Activated CD8-positive, alpha-beta memory T cell treated with anti-CD3 and anti-CD28 coated beads, Interleukin-2, amount 10 ng/mL, durations not matched to agents 7 days and 5 days (primary cell): Measurements from ENCODE around the gene PCDHGA7. TPM values are rescaled to one million over a fixed set of nuclear protein-coding genes. Genes with fewer than 3 reads are reported as not detected.
A peak's percentile ranks its signal among the peaks of the same experiment; 100 is the strongest.
"Not testable (repeated sequence)": the region's sequence is repeated elsewhere in the genome, so short reads cannot be mapped to it uniquely, and the experiment has no call there.

ENCODE experiments used
- ATAC-seq: fragments of 150-1000 bp; cut with Tn5 transposase; one replicate; pipeline ENCODE4 v1.10.0; 2021; ENCODE audit warnings: moderate library complexity
- CTCF ChIA-PET: fragments of 350-600 bp; sonication (Branson Sonifier 250); formaldehyde crosslinking; loops from one replicate; lab custom pipeline; 2021; ENCODE audit warnings: antibody characterized with exemption; lab: Charles Lee
- DNase-seq: peaks from one replicate; pipeline ENCODE4 v3.0.0-alpha.2; 2020
- H3K27ac Mint-ChIP-seq: one replicate; pipeline ENCODE4 v1.8.0; 2021; ENCODE audit warnings: mild to moderate bottlenecking, mixed read lengths
- H3K27me3 Mint-ChIP-seq: one replicate; pipeline ENCODE4 v1.8.0; 2021; ENCODE audit warnings: mixed read lengths
- H3K36me3 Mint-ChIP-seq: one replicate; pipeline ENCODE4 v1.8.0; 2021; ENCODE audit warnings: mild to moderate bottlenecking, mixed read lengths
- H3K4me1 Mint-ChIP-seq: one replicate; pipeline ENCODE4 v1.8.0; 2021; ENCODE audit warnings: mixed read lengths
- H3K4me3 Mint-ChIP-seq: one replicate; pipeline ENCODE4 v1.8.0; 2021; ENCODE audit warnings: mild to moderate bottlenecking, moderate library complexity, mixed read lengths
- H3K9me3 Mint-ChIP-seq: one replicate; pipeline ENCODE4 v1.8.0; 2022; ENCODE audit warnings: low read depth, mixed read lengths
- total RNA-seq, 2 experiments: library from RNA; stranded (reverse); gene quantifications; one replicate each; pipeline ENCODE4 v1.2.3, GENCODE V29; 2021

Gene PCDHGA7
- total RNA-seq, 2 experiments from 2014 or later: 0.07 TPM; not detected in 1

DNA sequence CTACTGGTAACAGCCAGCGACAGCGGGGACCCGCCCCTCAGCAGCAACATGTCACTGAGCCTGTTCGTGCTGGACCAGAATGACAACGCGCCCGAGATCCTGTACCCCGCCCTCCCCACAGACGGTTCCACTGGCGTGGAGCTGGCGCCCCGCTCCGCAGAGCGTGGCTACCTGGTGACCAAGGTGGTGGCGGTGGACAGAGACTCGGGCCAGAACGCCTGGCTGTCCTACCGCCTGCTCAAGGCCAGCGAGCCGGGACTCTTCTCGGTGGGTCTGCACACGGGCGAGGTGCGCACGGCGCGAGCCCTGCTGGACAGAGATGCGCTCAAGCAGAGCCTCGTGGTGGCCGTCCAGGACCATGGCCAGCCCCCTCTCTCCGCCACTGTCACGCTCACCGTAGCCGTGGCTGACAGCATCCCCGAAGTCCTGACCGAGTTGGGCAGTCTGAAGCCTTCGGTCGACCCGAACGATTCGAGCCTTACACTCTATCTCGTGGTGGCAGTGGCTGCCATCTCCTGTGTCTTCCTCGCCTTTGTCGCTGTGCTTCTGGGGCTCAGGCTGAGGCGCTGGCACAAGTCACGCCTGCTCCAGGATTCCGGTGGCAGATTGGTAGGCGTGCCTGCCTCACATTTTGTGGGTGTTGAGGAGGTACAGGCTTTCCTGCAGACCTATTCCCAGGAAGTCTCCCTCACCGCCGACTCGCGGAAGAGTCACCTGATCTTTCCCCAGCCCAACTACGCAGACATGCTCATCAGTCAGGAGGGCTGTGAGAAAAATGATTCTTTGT, 12.1 kb downstream of the PCDHGA7 start:
- peaks cover 45% of the 10 kb centered on the region for H3K27me3 Mint-ChIP-seq
- H3K4me1 Mint-ChIP-seq, H3K27ac Mint-ChIP-seq, ATAC-seq, H3K9me3 Mint-ChIP-seq, DNase-seq, H3K4me3 Mint-ChIP-seq, H3K36me3 Mint-ChIP-seq: not testable (repeated sequence)
- CTCF ChIA-PET: interaction anchor here (1.0 kb wide), 1 partner anchor 11 kb away, joined by 3 read pairs; no protein-coding TSS in a partner anchor

DNA sequence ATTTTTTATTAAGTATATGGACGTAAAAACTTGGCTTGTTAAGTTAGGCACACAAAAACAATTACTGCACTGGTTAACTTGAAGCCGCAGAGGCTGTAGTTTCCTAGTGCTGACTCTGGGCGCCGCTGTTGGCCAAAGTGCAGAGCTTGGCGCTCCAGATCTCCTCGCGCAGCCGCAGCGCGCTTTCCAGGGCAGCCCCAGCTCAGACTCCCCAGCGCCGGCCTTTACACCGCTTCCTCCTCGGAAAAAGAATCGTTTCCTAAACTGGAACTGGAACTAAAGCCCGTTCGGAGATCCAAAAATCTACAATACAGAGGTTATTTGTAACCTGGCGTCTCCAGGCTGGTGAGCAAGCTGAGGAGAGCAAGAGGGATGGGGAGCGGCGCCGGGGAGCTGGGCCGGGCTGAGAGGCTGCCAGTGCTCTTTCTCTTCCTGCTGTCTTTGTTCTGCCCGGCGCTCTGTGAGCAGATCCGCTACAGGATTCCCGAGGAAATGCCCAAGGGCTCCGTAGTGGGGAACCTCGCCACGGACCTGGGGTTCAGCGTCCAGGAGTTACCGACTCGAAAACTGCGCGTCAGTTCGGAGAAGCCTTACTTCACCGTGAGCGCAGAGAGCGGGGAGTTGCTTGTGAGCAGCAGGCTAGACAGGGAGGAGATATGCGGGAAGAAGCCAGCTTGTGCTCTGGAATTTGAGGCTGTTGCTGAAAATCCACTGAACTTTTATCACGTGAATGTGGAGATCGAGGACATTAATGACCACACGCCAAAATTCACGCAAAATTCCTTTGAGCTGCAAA, 15.4 kb downstream of the PCDHGA7 start, which contains the start of gene PCDHGB5:
TSS of gene PCDHGB5 (plus strand) at position 192 of the 796 bp plus-strand sequence. CDS start at position 373, 181 bp downstream.
- peak; percentile 52 for DNase-seq
- ATAC-seq, H3K4me1 Mint-ChIP-seq, H3K27ac Mint-ChIP-seq, H3K36me3 Mint-ChIP-seq, H3K4me3 Mint-ChIP-seq, H3K9me3 Mint-ChIP-seq: not testable (repeated sequence)
- CTCF ChIA-PET: interaction anchor here (0.6 to 2.9 kb wide), 11 partner anchors 8 to 828 kb away, joined by 3 to 7 read pairs (median 4); partner anchors contain the start of genes PCDHGA10, PCDHGA11, PCDHGA12 and PCDHGA3
- peaks cover 48% of the 10 kb centered on the region for H3K27me3 Mint-ChIP-seq

DNA sequence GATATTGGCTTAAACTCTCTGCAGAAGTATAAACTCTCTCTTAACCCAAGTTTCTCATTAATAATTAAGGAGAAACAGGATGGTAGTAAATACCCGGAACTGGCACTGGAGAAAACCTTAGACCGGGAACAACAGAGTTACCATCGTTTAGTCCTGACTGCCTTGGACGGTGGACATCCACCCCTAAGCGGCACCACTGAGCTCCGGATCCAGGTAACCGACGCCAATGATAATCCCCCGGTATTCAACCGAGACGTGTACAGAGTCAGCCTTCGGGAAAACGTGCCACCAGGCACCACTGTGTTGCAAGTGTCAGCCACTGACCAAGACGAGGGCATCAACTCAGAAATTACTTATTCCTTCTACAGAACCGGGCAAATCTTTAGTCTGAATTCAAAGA, 16.1 kb downstream of the PCDHGA7 start:
- no peak overlapping the region for H3K4me3 Mint-ChIP-seq

DNA sequence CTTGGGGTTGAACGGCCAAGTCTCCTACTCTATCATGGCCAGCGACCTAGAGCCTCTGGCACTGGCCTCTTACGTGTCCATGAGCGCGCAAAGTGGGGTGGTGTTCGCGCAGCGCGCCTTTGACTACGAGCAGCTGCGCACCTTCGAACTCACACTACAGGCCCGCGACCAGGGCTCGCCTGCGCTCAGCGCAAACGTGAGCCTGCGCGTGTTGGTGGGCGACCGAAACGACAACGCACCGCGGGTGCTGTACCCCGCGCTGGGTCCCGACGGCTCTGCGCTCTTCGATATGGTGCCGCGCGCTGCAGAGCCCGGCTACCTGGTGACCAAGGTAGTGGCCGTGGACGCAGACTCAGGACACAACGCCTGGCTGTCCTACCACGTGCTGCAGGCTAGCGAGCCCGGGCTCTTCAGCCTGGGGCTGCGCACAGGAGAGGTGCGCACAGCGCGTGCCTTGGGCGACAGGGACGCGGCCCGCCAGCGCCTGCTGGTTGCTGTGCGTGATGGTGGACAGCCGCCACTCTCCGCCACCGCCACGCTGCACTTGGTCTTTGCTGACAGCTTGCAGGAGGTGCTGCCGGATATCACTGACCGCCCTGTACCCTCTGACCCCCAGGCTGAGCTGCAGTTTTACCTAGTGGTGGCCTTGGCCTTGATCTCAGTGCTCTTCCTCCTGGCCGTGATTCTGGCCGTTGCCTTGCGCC, 17.2 kb downstream of the PCDHGA7 start:
- CTCF ChIA-PET: no interaction called here
- Mint-ChIP-seq H3K27ac (no peak overlapping the region), H3K36me3 (peaks cover 7% of the 10 kb centered on the region), H3K9me3 (peaks cover 5% of the 10 kb centered on the region), H3K4me1 (no peaks in the 10 kb centered on the region), H3K27me3 (peaks cover 60% of the 10 kb centered on the region), H3K4me3 (no peak overlapping the region)
- no peak for DNase-seq
- ATAC-seq: no peak

More for the DNA sequence above, 16.1 kb downstream of the PCDHGA7 start:
- no peak for DNase-seq
- Mint-ChIP-seq H3K36me3 (peaks cover 7% of the 10 kb centered on the region), H3K4me1 (no peaks in the 10 kb centered on the region), H3K27me3 (peaks cover 55% of the 10 kb centered on the region), H3K27ac (no peak overlapping the region), H3K9me3 (peaks cover 5% of the 10 kb centered on the region)
- ATAC-seq: no peak
- CTCF ChIA-PET: interaction anchor here (0.6 to 1.8 kb wide), 3 partner anchors 7 to 828 kb away, joined by 3 to 5 read pairs (median 5); partner anchors contain the start of gene PCDHGA12

DNA sequence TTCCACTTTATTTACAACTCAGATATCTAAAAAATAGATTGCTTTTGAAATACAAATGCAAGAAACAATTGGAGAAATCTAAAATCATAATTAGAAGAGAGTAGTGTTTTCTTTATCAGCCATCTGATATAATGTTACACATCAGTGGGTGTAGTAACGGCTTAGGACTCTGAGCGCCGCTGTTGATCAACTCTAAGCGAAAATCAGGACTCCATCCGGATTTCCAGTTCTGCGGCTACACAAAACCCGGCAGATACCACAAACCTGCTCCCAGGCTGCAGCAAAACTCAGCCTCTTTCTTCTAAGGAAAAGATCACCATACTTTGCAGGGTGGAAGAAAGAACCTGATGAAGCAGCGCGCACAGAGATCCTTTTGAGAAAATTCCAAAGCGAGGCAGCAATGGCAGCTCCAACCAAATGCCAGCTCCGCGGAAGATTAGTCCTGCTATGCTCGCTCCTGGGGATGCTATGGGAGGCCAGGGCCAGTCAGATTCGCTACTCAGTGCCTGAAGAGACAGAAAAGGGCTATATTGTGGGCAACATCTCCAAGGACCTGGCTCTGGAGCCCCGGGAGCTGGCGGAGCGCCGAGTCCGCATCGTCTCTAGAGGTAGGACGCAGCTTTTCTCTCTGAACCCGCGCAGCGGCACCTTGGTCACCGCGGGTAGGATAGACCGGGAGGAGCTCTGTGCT, 20.2 kb downstream of the PCDHGA7 start, which contains the start of gene PCDHGA9:
TSS of gene PCDHGA9 (plus strand) at position 226 of the 691 bp plus-strand sequence. CDS start at position 401, 175 bp downstream.
- CTCF ChIA-PET: interaction anchor here (1.4 to 1.8 kb wide), 6 partner anchors 10 to 111 kb away, joined by 3 to 4 read pairs (median 4); partner anchors contain the start of genes PCDHGA10, PCDHGA12 and PCDHGB3

DNA sequence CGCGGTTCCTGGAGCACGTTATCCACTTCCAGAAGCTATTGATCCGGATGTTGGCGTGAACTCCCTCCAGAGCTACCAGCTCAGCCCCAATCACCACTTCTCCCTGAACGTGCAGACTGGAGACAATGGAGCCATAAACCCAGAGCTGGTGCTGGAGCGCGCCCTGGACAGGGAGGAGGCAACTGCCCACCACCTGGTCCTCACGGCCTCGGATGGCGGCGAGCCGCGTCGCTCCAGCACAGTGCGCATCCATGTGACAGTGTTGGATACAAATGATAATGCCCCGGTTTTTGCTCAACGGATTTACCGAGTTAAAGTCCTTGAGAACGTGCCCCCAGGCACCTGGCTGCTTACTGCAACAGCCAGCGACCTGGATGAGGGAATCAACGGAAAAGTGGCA, 20.8 kb downstream of the PCDHGA7 start:
- no peak overlapping the region for H3K27ac Mint-ChIP-seq
- H3K27me3 Mint-ChIP-seq: peaks cover 69% of the 10 kb centered on the region
- no peaks in the 10 kb centered on the region for H3K4me1 Mint-ChIP-seq
- no peak for DNase-seq
- H3K9me3 Mint-ChIP-seq: peaks cover 7% of the 10 kb centered on the region
- H3K4me3 Mint-ChIP-seq: no peak overlapping the region
- CTCF ChIA-PET: interaction anchor here (1.4 to 1.8 kb wide), 6 partner anchors 9 to 110 kb away, joined by 3 to 4 read pairs (median 4); partner anchors contain the start of genes PCDHGA10, PCDHGA12 and PCDHGB3
- peaks cover 5% of the 10 kb centered on the region for H3K36me3 Mint-ChIP-seq
- no peak for ATAC-seq

More for the DNA sequence above, 20.2 kb downstream of the PCDHGA7 start, which contains the start of gene PCDHGA9:
- DNase-seq: no peak
- Mint-ChIP-seq H3K9me3 (peaks cover 5% of the 10 kb centered on the region), H3K36me3 (peaks cover 5% of the 10 kb centered on the region), H3K27me3 (peaks cover 66% of the 10 kb centered on the region), H3K4me1 (no peaks in the 10 kb centered on the region), H3K4me3 (no peak within 1 kb of the TSS), H3K27ac (no peak within 1 kb of the TSS)
- no peak for ATAC-seq

DNA sequence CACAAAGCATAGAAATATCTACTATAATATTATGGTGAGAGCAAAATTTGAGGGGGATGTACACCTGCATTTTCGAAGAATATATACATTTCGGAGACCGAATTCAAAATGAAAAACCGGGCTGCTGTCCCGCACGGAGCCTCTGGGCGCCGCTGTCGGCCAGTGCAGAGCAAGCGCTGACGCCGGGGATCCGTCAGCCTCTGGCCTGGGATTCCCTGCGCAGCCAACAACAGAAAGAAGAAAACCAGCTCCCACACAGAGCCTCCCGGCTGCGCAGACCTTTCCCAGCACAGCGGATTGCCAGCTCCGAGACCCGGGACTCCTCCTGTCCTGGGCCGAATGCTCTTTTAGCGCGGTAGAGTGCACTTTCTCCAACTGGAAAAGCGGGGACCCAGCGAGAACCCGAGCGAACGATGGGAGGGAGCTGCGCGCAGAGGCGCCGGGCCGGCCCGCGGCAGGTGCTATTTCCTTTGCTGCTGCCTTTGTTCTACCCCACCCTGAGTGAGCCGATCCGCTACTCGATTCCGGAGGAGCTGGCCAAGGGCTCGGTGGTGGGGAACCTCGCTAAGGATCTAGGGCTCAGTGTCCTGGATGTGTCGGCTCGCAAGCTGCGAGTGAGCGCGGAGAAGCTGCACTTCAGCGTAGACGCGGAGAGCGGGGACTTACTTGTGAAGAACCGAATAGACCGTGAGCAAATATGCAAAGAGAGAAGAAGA, 25.4 kb downstream of the PCDHGA7 start, which contains the start of gene PCDHGB6:
TSS of gene PCDHGB6 (plus strand) at position 232 of the 716 bp plus-strand sequence. CDS start at position 414, 182 bp downstream.
- not testable (repeated sequence) for H3K4me3 Mint-ChIP-seq, ATAC-seq, H3K4me1 Mint-ChIP-seq, H3K9me3 Mint-ChIP-seq, H3K36me3 Mint-ChIP-seq, DNase-seq, H3K27ac Mint-ChIP-seq
- peaks cover 70% of the 10 kb centered on the region for H3K27me3 Mint-ChIP-seq
- CTCF ChIA-PET: interaction anchor here (0.9 to 2.1 kb wide), 7 partner anchors 11 to 150 kb away, joined by 3 to 5 read pairs (median 3); partner anchors contain the start of genes PCDHGA11, PCDHGA5 and PCDHGB5

DNA sequence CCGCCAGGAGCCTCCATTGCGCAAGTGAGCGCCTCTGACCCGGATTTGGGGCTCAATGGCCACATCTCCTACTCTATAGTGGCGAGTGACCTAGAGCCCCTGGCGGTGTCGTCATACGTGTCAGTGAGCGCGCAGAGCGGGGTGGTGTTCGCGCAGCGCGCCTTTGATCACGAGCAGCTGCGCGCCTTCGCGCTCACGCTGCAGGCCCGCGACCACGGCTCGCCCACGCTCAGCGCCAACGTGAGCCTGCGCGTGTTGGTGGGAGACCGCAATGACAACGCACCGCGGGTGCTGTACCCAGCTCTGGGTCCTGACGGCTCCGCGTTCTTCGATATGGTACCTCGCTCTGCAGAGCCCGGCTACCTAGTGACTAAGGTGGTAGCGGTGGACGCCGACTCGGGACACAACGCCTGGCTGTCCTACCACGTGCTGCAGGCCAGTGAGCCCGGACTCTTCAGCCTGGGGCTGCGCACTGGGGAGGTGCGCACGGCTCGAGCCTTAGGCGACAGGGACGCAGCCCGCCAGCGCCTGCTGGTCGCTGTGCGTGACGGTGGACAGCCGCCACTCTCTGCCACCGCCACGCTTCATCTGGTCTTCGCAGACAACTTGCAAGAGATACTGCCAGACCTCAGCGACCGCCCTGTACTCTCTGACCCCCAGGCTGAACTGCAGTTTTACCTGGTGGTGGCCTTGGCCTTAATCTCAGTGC, 27.2 kb downstream of the PCDHGA7 start:
- CTCF ChIA-PET: interaction anchor here (0.7 kb wide), 1 partner anchor 76 kb away, joined by 4 read pairs; no protein-coding TSS in a partner anchor
- DNase-seq (no peak), ATAC-seq (no peak)
- Mint-ChIP-seq H3K4me1 (peaks cover 8% of the 10 kb centered on the region), H3K27me3 (peaks cover 72% of the 10 kb centered on the region), H3K27ac (no peak overlapping the region), H3K9me3 (peaks cover 5% of the 10 kb centered on the region), H3K36me3 (peaks cover 10% of the 10 kb centered on the region), H3K4me3 (no peak overlapping the region)

DNA sequence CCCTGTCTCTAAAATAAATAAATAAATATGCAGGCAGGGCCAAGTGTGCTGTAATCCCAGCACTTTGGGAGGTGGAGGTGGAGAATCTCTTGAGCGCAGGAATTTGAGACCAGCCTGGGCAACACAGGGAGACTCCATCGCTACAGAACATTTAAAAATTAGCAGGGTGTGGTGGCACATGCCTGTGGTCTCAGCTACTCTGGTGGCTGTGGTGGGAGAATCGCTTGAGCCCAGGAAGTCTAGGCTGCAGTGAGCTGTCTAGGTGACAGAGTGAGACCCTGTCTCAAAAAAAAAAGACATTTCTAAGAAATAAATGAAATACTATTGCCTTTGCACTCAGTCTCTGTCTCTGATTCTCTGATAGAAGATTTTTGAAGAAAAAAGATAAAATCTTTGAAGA, 29.0 kb downstream of the PCDHGA7 start:
- Mint-ChIP-seq H3K4me1 (peaks cover 12% of the 10 kb centered on the region), H3K4me3 (no peak overlapping the region), H3K27ac (no peak overlapping the region), H3K27me3 (peaks cover 74% of the 10 kb centered on the region), H3K9me3 (peaks cover 5% of the 10 kb centered on the region), H3K36me3 (peaks cover 11% of the 10 kb centered on the region)
- DNase-seq (no peak), ATAC-seq (no peak)
- CTCF ChIA-PET: interaction anchor here (1.1 kb wide), 1 partner anchor 77 kb away, joined by 3 read pairs; no protein-coding TSS in a partner anchor

DNA sequence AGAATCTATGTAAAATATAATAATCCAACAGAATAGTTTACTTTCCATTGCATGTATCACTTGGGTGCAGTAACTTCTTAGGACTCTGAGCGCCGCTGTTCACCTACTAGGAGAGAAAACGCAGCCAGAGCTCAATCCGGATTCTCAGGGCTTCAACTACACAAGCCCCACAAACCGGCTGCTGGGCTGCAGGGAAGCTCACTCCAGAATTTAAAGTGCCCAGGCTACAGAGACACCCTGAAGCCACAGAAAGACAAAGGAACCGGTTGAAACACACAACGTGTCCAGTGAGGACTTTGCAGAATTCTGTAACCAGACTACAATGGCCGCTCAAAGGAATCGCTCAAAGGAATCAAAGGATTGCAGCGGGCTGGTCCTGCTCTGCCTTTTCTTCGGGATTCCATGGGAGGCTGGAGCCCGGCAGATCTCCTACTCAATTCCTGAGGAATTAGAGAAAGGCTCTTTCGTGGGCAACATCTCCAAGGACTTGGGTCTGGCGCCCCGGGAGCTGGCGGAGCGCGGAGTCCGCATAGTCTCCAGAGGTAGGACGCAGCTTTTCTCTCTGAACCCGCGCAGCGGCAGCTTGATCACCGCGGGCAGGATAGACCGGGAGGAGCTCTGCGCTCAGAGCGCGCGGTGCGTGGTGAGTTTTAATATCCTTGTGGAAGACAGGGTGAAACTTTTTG, 30.5 kb downstream of the PCDHGA7 start, which contains the start of gene PCDHGA10:
TSS of gene PCDHGA10 (plus strand) at position 134 of the 686 bp plus-strand sequence. CDS start at position 323, 189 bp downstream.
- H3K36me3 Mint-ChIP-seq: peaks cover 13% of the 10 kb centered on the region
- peaks cover 5% of the 10 kb centered on the region for H3K9me3 Mint-ChIP-seq
- DNase-seq (peak; percentile 69), ATAC-seq (peak; percentile 72)
- peak within 1 kb of the TSS; percentile 60 for H3K4me3 Mint-ChIP-seq
- H3K4me1 Mint-ChIP-seq: peaks cover 15% of the 10 kb centered on the region
- peaks cover 74% of the 10 kb centered on the region for H3K27me3 Mint-ChIP-seq
- CTCF ChIA-PET: interaction anchor here (0.6 to 2.4 kb wide), 23 partner anchors 9 to 151 kb away, joined by 3 to 10 read pairs (median 4); partner anchors contain the start of genes PCDHGA11, PCDHGA12, PCDHGA5 and PCDHGA9
- H3K27ac Mint-ChIP-seq: no peak within 1 kb of the TSS
